B cell (primary cell): Measurements from ENCODE around the gene TLL2. TPM values are rescaled to one million over a fixed set of nuclear protein-coding genes. Genes with fewer than 3 reads are reported as not detected.

Experiments
- ATAC-seq: fragments of 200-7000 bp; cut with Tn5 transposase; one replicate; pipeline ENCODE4 v1.10.0; 2021; ENCODE audit warnings: low read depth, mild to moderate bottlenecking, moderate number of reproducible peaks, moderate library complexity
- CTCF ChIA-PET: fragments of 350-600 bp; sonication (Branson Sonifier 250); formaldehyde crosslinking; loops from one replicate; lab custom pipeline; 2021; ENCODE audit warnings: antibody characterized with exemption, inconsistent platforms; lab: Charles Lee
- POLR2A ChIA-PET: fragments of 350-600 bp; sonication (Branson Sonifier 250); formaldehyde crosslinking; loops from one replicate; lab custom pipeline; 2021; ENCODE audit warnings: antibody characterized with exemption; lab: Charles Lee
- DNase-seq: peaks from one replicate; pipeline ENCODE4 v3.0.0; 2013
- H2AFZ ChIP-seq: 2 replicates; pipeline ENCODE4 v1.6.1; 2012; ENCODE audit warnings: mild to moderate bottlenecking, low read depth, low read length; ENCODE audit not compliant: insufficient read depth, poor library complexity, severe bottlenecking
- H3K27ac ChIP-seq, 2 donors: 1 replicate in 1 of 2; 2 replicates in 1 of 2; pipeline ENCODE4 v1.5.1; 2012 to 2013; ENCODE audit warnings: low read length in 2 of 2, mild to moderate bottlenecking in 2 of 2, moderate library complexity in 1 of 2
- H3K27me3 ChIP-seq, 4 experiments: fragments of 200-600 bp in 1 of 4; sonication (generic) in 1 of 4; replicated peaks in 1 of 4; 1 replicate in 2 of 4; 2 replicates in 2 of 4; pipeline versions ENCODE4 v1.6.1 to v1.7.0; 2013 to 2016; ENCODE audit warnings: low read length in 3 of 4, mild to moderate bottlenecking in 2 of 4, mixed read lengths in 1 of 4, moderate library complexity in 1 of 4; ENCODE audit not compliant: insufficient read depth in 4 of 4, control insufficient read depth in 3 of 4; ENCODE audit errors: control extremely low read depth in 1 of 4
- H3K36me3 ChIP-seq, 2 experiments: replicated peaks in 1 of 2; 1 replicate in 1 of 2; 2 replicates in 1 of 2; pipeline versions ENCODE4 v1.6.1 to v1.7.1; 2013; ENCODE audit warnings: low read length in 1 of 2; ENCODE audit not compliant: insufficient read depth in 2 of 2, control insufficient read depth in 1 of 2; ENCODE audit errors: control extremely low read depth in 1 of 2, extremely low read depth in 1 of 2
- H3K4me1 ChIP-seq, 2 donors: fragments of 200-600 bp in 1 of 2; sonication (generic) in 1 of 2; 1 replicate in 1 of 2; 2 replicates in 1 of 2; pipeline versions ENCODE4 v1.5.1 to v1.6.1; 2013 to 2017; ENCODE audit warnings: low read length in 2 of 2; ENCODE audit not compliant: control insufficient read depth in 2 of 2, insufficient read depth in 2 of 2
- H3K4me2 ChIP-seq: replicated peaks from 2 replicates; pipeline ENCODE3; 2012; ENCODE audit warnings: mild to moderate bottlenecking, low read depth, low read length; ENCODE audit not compliant: poor library complexity, severe bottlenecking
- H3K4me3 ChIP-seq, 5 experiments: fragments of 200-600 bp in 1 of 5; sonication (generic) in 1 of 5; 1 replicate in 3 of 5; 2 replicates in 2 of 5; pipeline versions ENCODE4 v1.5.1 to v1.7.0; 2011 to 2016; ENCODE audit warnings: low read length in 4 of 5, mild to moderate bottlenecking in 4 of 5, low read depth in 2 of 5, control low read depth in 1 of 5, moderate library complexity in 1 of 5; ENCODE audit not compliant: insufficient read depth in 1 of 5; ENCODE audit errors: control extremely low read depth in 1 of 5, extremely low read depth in 1 of 5
- H3K79me2 ChIP-seq: fragments of 200-600 bp; sonication (generic); one replicate; pipeline ENCODE4 v1.6.0; 2016; ENCODE audit warnings: low read length; ENCODE audit not compliant: control insufficient read depth, insufficient read depth
- H3K9ac ChIP-seq: fragments of 200-600 bp; sonication (generic); 2 replicates; pipeline ENCODE4 v1.6.1; 2017; ENCODE audit warnings: mild to moderate bottlenecking, low read length, moderate library complexity
- H3K9me3 ChIP-seq, 3 donors: one replicate each; pipeline versions ENCODE4 v1.6.1 to v1.7.1; 2013; ENCODE audit warnings: low read length in 2 of 3; ENCODE audit not compliant: control insufficient read depth in 2 of 3, insufficient read depth in 1 of 3; ENCODE audit errors: control extremely low read depth in 1 of 3
- H4K20me1 ChIP-seq: 2 replicates; pipeline ENCODE4 v1.6.0; 2012; ENCODE audit warnings: mild to moderate bottlenecking, low read length; ENCODE audit not compliant: insufficient read depth, control insufficient read depth, poor library complexity, severe bottlenecking
- H3K27ac Mint-ChIP-seq: one replicate; pipeline ENCODE4 v1.8.0; 2021; ENCODE audit warnings: mixed read lengths
- H3K27me3 Mint-ChIP-seq: one replicate; pipeline ENCODE4 v1.8.0; 2021; ENCODE audit warnings: mixed read lengths
- H3K4me1 Mint-ChIP-seq: one replicate; pipeline ENCODE4 v1.8.0; 2021; ENCODE audit warnings: mixed read lengths
- H3K4me3 Mint-ChIP-seq: one replicate; pipeline ENCODE4 v1.8.0; 2021; ENCODE audit warnings: mixed read lengths
- H3K9me3 Mint-ChIP-seq: one replicate; pipeline ENCODE4 v1.8.0; 2022; ENCODE audit warnings: mixed read lengths; ENCODE audit not compliant: insufficient read depth
- CTCF ChIP-seq: fragments of 200-600 bp; IDR thresholded peaks from one replicate; pipeline ENCODE4 v1.8.0; 2022; ENCODE audit warnings: antibody characterized with exemption, mild to moderate bottlenecking
- EZH2 ChIP-seq: IDR thresholded peaks from 2 replicates; pipeline ENCODE4 v1.6.1; 2012; ENCODE audit warnings: borderline replicate concordance, low read depth, mild to moderate bottlenecking, moderate library complexity, low read length; ENCODE audit not compliant: insufficient read depth, poor library complexity, severe bottlenecking
- WGBS: methylation state at CpG from one replicate; pipeline ENCODE4 v1.1.5; 2013; ENCODE audit warnings: missing lambda C conversion rate; ENCODE audit not compliant: insufficient coverage; 5-methylcytosine and 5-hydroxymethylcytosine counted together
- intact Hi-C: fragments of 100-400 bp; cut with micrococcal nuclease; formaldehyde crosslinking; loops from one replicate; pipeline ENCODE4 v1.10.0; 2022
- polyA plus RNA-seq: library from polyadenylated mRNA; depleted of rRNA; stranded (reverse); fragments of >200 nt; gene quantifications from 2 replicates; pipeline ENCODE4 v1.2.3, GENCODE V29; 2012
- total RNA-seq, 2 donors: library from RNA; stranded (reverse); fragments of 120-200 nt in 1 of 2; gene quantifications; 1 replicate in 1 of 2; 2 replicates in 1 of 2; pipeline versions ENCODE4 v1.2.3 to v1.2.4, GENCODE V29; 2013 to 2022

Gene TLL2
- total and polyA plus RNA-seq, 2 donors (not counting 1 experiment from before 2014, with no cell fraction given), result 0.13 to 0.47 TPM

GRCh38 chr10:96389785-96390184 lies 123.9 kb downstream of the TLL2 start:
- H3K9me3 ChIP-seq, result no peaks in the 10 kb centered on the region
- H4K20me1 ChIP-seq, result no peaks in the 10 kb centered on the region
- intact Hi-C loops, result loop anchor here (10.0 kb wide), 1 partner anchor 235 kb away; no protein-coding TSS in a partner anchor
- no peaks in the 10 kb centered on the region for H3K4me1 ChIP-seq
- no peak for DNase-seq
- H3K79me2 ChIP-seq, result no peaks in the 10 kb centered on the region
- Mint-ChIP-seq H3K9me3 (no peaks in the 10 kb centered on the region), H3K4me1 (no peaks in the 10 kb centered on the region), H3K27me3 (peaks cover 39% of the 10 kb centered on the region), H3K4me3 (no peak overlapping the region), H3K27ac (no peak overlapping the region)
- TF ChIP-seq EZH2 (no peak), CTCF (no peak)
- ATAC-seq, result no peak
- CTCF ChIA-PET, result no interaction called here
- H3K36me3 ChIP-seq, result no peaks in the 10 kb centered on the region
- no peak overlapping the region for H3K27ac ChIP-seq
- no peak overlapping the region for H3K4me3 ChIP-seq
- POLR2A ChIA-PET, result no interaction called here
- H3K4me2 ChIP-seq, result no peak overlapping the region
- WGBS, result 94% methylated on average over 4 of the region's 5 CpGs
- H3K9ac ChIP-seq, result no peak overlapping the region
- no peak overlapping the region for H2AFZ ChIP-seq
- H3K27me3 ChIP-seq, result no peaks in the 10 kb centered on the region

GRCh38 chr10:96387601-96388000 lies 126.1 kb downstream of the TLL2 start:
- Histone ChIP-seq H3K4me1 (no peaks in the 10 kb centered on the region), H3K9ac (no peak overlapping the region), H3K79me2 (no peaks in the 10 kb centered on the region), H2AFZ (no peak overlapping the region), H4K20me1 (no peaks in the 10 kb centered on the region), H3K36me3 (no peaks in the 10 kb centered on the region), H3K27me3 (no peaks in the 10 kb centered on the region), H3K9me3 (no peaks in the 10 kb centered on the region), H3K4me3 (no peak overlapping the region), H3K27ac (no peak overlapping the region), H3K4me2 (no peak overlapping the region)
- no peak for TF ChIP-seq CTCF
- no peak for TF ChIP-seq EZH2
- Mint-ChIP-seq H3K4me3 (no peak overlapping the region), H3K27ac (no peak overlapping the region), H3K9me3 (no peaks in the 10 kb centered on the region), H3K27me3 (peaks cover 40% of the 10 kb centered on the region), H3K4me1 (no peaks in the 10 kb centered on the region)
- ChIA-PET POLR2A (no interaction called here), CTCF (interaction anchor here (2.6 kb wide), 1 partner anchor 9 kb away, joined by 8 read pairs; no protein-coding TSS in a partner anchor)
- ATAC-seq (no peak), DNase-seq (no peak)
- WGBS, result 88% methylated on average over 4 of the region's 7 CpGs
- intact Hi-C loops, result no loop called here
